Measurements from ENCODE around the gene DLX6. TPM values are rescaled to one million over a fixed set of nuclear protein-coding genes. Genes with fewer than 3 reads are reported as not detected.

The DLX6 gene
- total RNA-seq, 2 donors from 2014 or later = not detected

- Histone ChIP-seq H3K27ac (no peak overlapping the region), H3K27me3 (peaks cover 21% of the 10 kb centered on the region)
These were observed 19.4 kb upstream of the DLX6 start for GRCh38 chr7:96985992-96986391.

GRCh38 chr7:96986901-96987300 is 18.5 kb upstream of the DLX6 start:
- H3K27me3 ChIP-seq = peaks cover 30% of the 10 kb centered on the region
- intact Hi-C loops (cut with DNase I) = no loop called here
- DNase-seq = no peak

More at GRCh38 chr7:96985992-96986391, 19.4 kb upstream of the DLX6 start:
- Histone ChIP-seq H3K9me3 (no peaks in the 10 kb centered on the region), H3K4me1 (no peaks in the 10 kb centered on the region), H3K9ac (ENCODE audit: low read depth in 2 of 2, low read length in 2 of 2) (no peak overlapping the region), H3K4me3 (no peak overlapping the region), H3K36me3 (no peaks in the 10 kb centered on the region)
- no peak for TF ChIP-seq CTCF (IDR thresholded peaks at IDR 0.05)
- intact Hi-C loops (cut with DNase I) = no loop called here
- no peak for DNase-seq

GRCh38 chr7:96987719-96988118 is 17.6 kb upstream of the DLX6 start:
- intact Hi-C loops (cut with DNase I) = no loop called here
- H3K4me1 ChIP-seq = no peaks in the 10 kb centered on the region
- no peak overlapping the region for H3K9ac ChIP-seq (ENCODE audit: low read depth in 2 of 2, low read length in 2 of 2)
- H3K36me3 ChIP-seq = no peaks in the 10 kb centered on the region
- TF ChIP-seq CTCF (IDR thresholded peaks at IDR 0.05) = no peak
- peaks cover 38% of the 10 kb centered on the region for H3K27me3 ChIP-seq
- DNase-seq = no peak
- no peaks in the 10 kb centered on the region for H3K9me3 ChIP-seq
- H3K27ac ChIP-seq = no peak overlapping the region
- no peak overlapping the region for H3K4me3 ChIP-seq

More at GRCh38 chr7:96986901-96987300, 18.5 kb upstream of the DLX6 start:
- no peak for TF ChIP-seq CTCF (IDR thresholded peaks at IDR 0.05)
- Histone ChIP-seq H3K36me3 (no peaks in the 10 kb centered on the region), H3K27ac (no peak overlapping the region), H3K9me3 (no peaks in the 10 kb centered on the region), H3K4me1 (no peaks in the 10 kb centered on the region), H3K9ac (ENCODE audit: low read depth in 2 of 2, low read length in 2 of 2) (no peak overlapping the region), H3K4me3 (no peak overlapping the region)

- no peak overlapping the region for H3K27ac ChIP-seq
- no peak overlapping the region for H3K9ac ChIP-seq (ENCODE audit: low read depth in 2 of 2, low read length in 2 of 2)
- peaks cover 51% of the 10 kb centered on the region for H3K27me3 ChIP-seq
- no peaks in the 10 kb centered on the region for H3K4me1 ChIP-seq
- TF ChIP-seq CTCF (IDR thresholded peaks at IDR 0.05) = no peak
- no peaks in the 10 kb centered on the region for H3K36me3 ChIP-seq
- no peak overlapping the region for H3K4me3 ChIP-seq
- H3K9me3 ChIP-seq = no peaks in the 10 kb centered on the region
- intact Hi-C loops (cut with DNase I) = no loop called here
- no peak for DNase-seq
These were observed 16.0 kb upstream of the DLX6 start for GRCh38 chr7:96989241-96989858.

- intact Hi-C loops (cut with DNase I) = no loop called here
- no peaks in the 10 kb centered on the region for H3K4me1 ChIP-seq
- no peak overlapping the region for H3K9ac ChIP-seq (ENCODE audit: low read depth in 2 of 2, low read length in 2 of 2)
- no peaks in the 10 kb centered on the region for H3K9me3 ChIP-seq
- H3K4me3 ChIP-seq = no peak overlapping the region
- no peak for TF ChIP-seq CTCF (IDR thresholded peaks at IDR 0.05)
- H3K36me3 ChIP-seq = no peaks in the 10 kb centered on the region
- peaks cover 57% of the 10 kb centered on the region for H3K27me3 ChIP-seq
- DNase-seq = no peak
- no peak overlapping the region for H3K27ac ChIP-seq
These were observed 15.5 kb upstream of the DLX6 start for GRCh38 chr7:96989859-96990317.

Measured in colonic mucosa (tissue), 4 donors.